ENCODE data around the gene ASXL2.

The ASXL2 gene

GRCh38 chr2:25736899-25737515 is 141.3 kb downstream of the ASXL2 start:
- TF ChIP-seq FOXK2 (IDR thresholded peaks at IDR 0.05) (no peak), NFRKB (IDR thresholded peaks at IDR 0.05) (no peak), CTBP1 (IDR thresholded peaks at IDR 0.05; ENCODE audit: borderline replicate concordance) (no peak), BHLHE40 (IDR thresholded peaks at IDR 0.05; ENCODE audit: borderline replicate concordance) (no peak), SUZ12 (IDR thresholded peaks at IDR 0.05) (no peak), L3MBTL2 (conservative IDR thresholded peaks at IDR 0.05) (no peak), ELF4 (IDR thresholded peaks at IDR 0.05) (no peak), SP1 (IDR thresholded peaks at IDR 0.05) (no peak)
- CTCF ChIA-PET: no interaction called here
- no peak for DNase-seq (ENCODE audit: extremely low spot score)
- POLR2A ChIA-PET: no interaction called here

GRCh38 chr2:25735835-25736234 is 142.5 kb downstream of the ASXL2 start:
- CTCF ChIA-PET: no interaction called here
- DNase-seq (ENCODE audit: extremely low spot score): no peak
- POLR2A ChIA-PET: no interaction called here

GRCh38 chr2:25728559-25728958 is 149.7 kb downstream of the ASXL2 start:
- ChIA-PET POLR2A (no interaction called here), CTCF (no interaction called here)
- TF ChIP-seq ELF4 (IDR thresholded peaks at IDR 0.05): no peak
- TF ChIP-seq L3MBTL2 (conservative IDR thresholded peaks at IDR 0.05): no peak
- TF ChIP-seq SP1 (IDR thresholded peaks at IDR 0.05): no peak
- TF ChIP-seq FOXM1 (IDR thresholded peaks at IDR 0.05; ENCODE audit: borderline replicate concordance): no peak
- no peak for TF ChIP-seq ZNF384 (IDR thresholded peaks at IDR 0.05)
- TF ChIP-seq ARNT (IDR thresholded peaks at IDR 0.05): no peak
- TF ChIP-seq NFRKB (IDR thresholded peaks at IDR 0.05): no peak
- TF ChIP-seq LEF1 (IDR thresholded peaks at IDR 0.05; ENCODE audit: borderline replicate concordance): no peak
- TF ChIP-seq TARDBP (IDR thresholded peaks at IDR 0.05): no peak
- TF ChIP-seq FOXK2 (IDR thresholded peaks at IDR 0.05): no peak
- no peak for TF ChIP-seq FOXA1 (IDR thresholded peaks at IDR 0.05)
- TF ChIP-seq SUZ12 (IDR thresholded peaks at IDR 0.05): no peak
- TF ChIP-seq HDGF (IDR thresholded peaks at IDR 0.05; ENCODE audit: borderline replicate concordance): no peak

More at GRCh38 chr2:25735835-25736234, 142.5 kb downstream of the ASXL2 start:
- no peak for TF ChIP-seq FOXM1 (IDR thresholded peaks at IDR 0.05; ENCODE audit: borderline replicate concordance)
- no peak for TF ChIP-seq NFRKB (IDR thresholded peaks at IDR 0.05)
- no peak for TF ChIP-seq PKNOX1 (IDR thresholded peaks at IDR 0.05)
- no peak for TF ChIP-seq CTBP1 (IDR thresholded peaks at IDR 0.05; ENCODE audit: borderline replicate concordance)
- TF ChIP-seq FOXA1 (IDR thresholded peaks at IDR 0.05): no peak
- no peak for TF ChIP-seq FOXK2 (IDR thresholded peaks at IDR 0.05)
- no peak for TF ChIP-seq ARNT (IDR thresholded peaks at IDR 0.05)
- TF ChIP-seq L3MBTL2 (conservative IDR thresholded peaks at IDR 0.05): no peak

GRCh38 chr2:25726522-25726921 is 151.8 kb downstream of the ASXL2 start:
- no peak for DNase-seq (ENCODE audit: extremely low spot score)
- ChIA-PET POLR2A (no interaction called here), CTCF (no interaction called here)
- no peak for TF ChIP-seq ZNF384 (IDR thresholded peaks at IDR 0.05)
- no peak for TF ChIP-seq FOXA1 (IDR thresholded peaks at IDR 0.05)
- no peak for TF ChIP-seq LEF1 (IDR thresholded peaks at IDR 0.05; ENCODE audit: borderline replicate concordance)
- no peak for TF ChIP-seq NFRKB (IDR thresholded peaks at IDR 0.05)
- no peak for TF ChIP-seq HDGF (IDR thresholded peaks at IDR 0.05; ENCODE audit: borderline replicate concordance)
- no peak for TF ChIP-seq ELF4 (IDR thresholded peaks at IDR 0.05)
- no peak for TF ChIP-seq CTBP1 (IDR thresholded peaks at IDR 0.05; ENCODE audit: borderline replicate concordance)

More at GRCh38 chr2:25728559-25728958, 149.7 kb downstream of the ASXL2 start:
- DNase-seq (ENCODE audit: extremely low spot score): no peak

- DNase-seq (ENCODE audit: extremely low spot score): no peak
- POLR2A ChIA-PET: no interaction called here
- TF ChIP-seq PKNOX1 (IDR thresholded peaks at IDR 0.05): no peak
- TF ChIP-seq TARDBP (IDR thresholded peaks at IDR 0.05): no peak
- no peak for TF ChIP-seq FOXM1 (IDR thresholded peaks at IDR 0.05; ENCODE audit: borderline replicate concordance)
- TF ChIP-seq NFRKB (IDR thresholded peaks at IDR 0.05): no peak
- TF ChIP-seq BHLHE40 (IDR thresholded peaks at IDR 0.05; ENCODE audit: borderline replicate concordance): no peak
- TF ChIP-seq LEF1 (IDR thresholded peaks at IDR 0.05; ENCODE audit: borderline replicate concordance): no peak
- CTCF ChIA-PET: no interaction called here
These were observed 152.4 kb downstream of the ASXL2 start for GRCh38 chr2:25725877-25726276.

GRCh38 chr2:25724756-25725155 is 153.5 kb downstream of the ASXL2 start:
- no peak for DNase-seq (ENCODE audit: extremely low spot score)
- TF ChIP-seq BHLHE40 (IDR thresholded peaks at IDR 0.05; ENCODE audit: borderline replicate concordance) (no peak), FOXK2 (IDR thresholded peaks at IDR 0.05) (no peak), SUZ12 (IDR thresholded peaks at IDR 0.05) (no peak), SP1 (IDR thresholded peaks at IDR 0.05) (no peak), NFRKB (IDR thresholded peaks at IDR 0.05) (no peak), CTBP1 (IDR thresholded peaks at IDR 0.05; ENCODE audit: borderline replicate concordance) (no peak), ELF4 (IDR thresholded peaks at IDR 0.05) (no peak), TARDBP (IDR thresholded peaks at IDR 0.05) (no peak), L3MBTL2 (conservative IDR thresholded peaks at IDR 0.05) (no peak), ARNT (IDR thresholded peaks at IDR 0.05) (no peak), FOXM1 (IDR thresholded peaks at IDR 0.05; ENCODE audit: borderline replicate concordance) (no peak), PKNOX1 (IDR thresholded peaks at IDR 0.05) (no peak)
- POLR2A ChIA-PET: no interaction called here

GRCh38 chr2:25722224-25722623 is 156.1 kb downstream of the ASXL2 start:
- POLR2A ChIA-PET: no interaction called here
- DNase-seq (ENCODE audit: extremely low spot score): no peak
- TF ChIP-seq LEF1 (IDR thresholded peaks at IDR 0.05; ENCODE audit: borderline replicate concordance): no peak
- TF ChIP-seq ELF4 (IDR thresholded peaks at IDR 0.05): no peak
- no peak for TF ChIP-seq SP1 (IDR thresholded peaks at IDR 0.05)
- TF ChIP-seq FOXM1 (IDR thresholded peaks at IDR 0.05; ENCODE audit: borderline replicate concordance): no peak
- no peak for TF ChIP-seq NFRKB (IDR thresholded peaks at IDR 0.05)
- TF ChIP-seq PKNOX1 (IDR thresholded peaks at IDR 0.05): no peak
- TF ChIP-seq HDGF (IDR thresholded peaks at IDR 0.05; ENCODE audit: borderline replicate concordance): no peak
- TF ChIP-seq FOXK2 (IDR thresholded peaks at IDR 0.05): no peak
- TF ChIP-seq ZNF384 (IDR thresholded peaks at IDR 0.05): no peak
- no peak for TF ChIP-seq L3MBTL2 (conservative IDR thresholded peaks at IDR 0.05)
- no peak for TF ChIP-seq SUZ12 (IDR thresholded peaks at IDR 0.05)
- no peak for TF ChIP-seq FOXA1 (IDR thresholded peaks at IDR 0.05)
- no peak for TF ChIP-seq ARNT (IDR thresholded peaks at IDR 0.05)
- TF ChIP-seq CTBP1 (IDR thresholded peaks at IDR 0.05; ENCODE audit: borderline replicate concordance): no peak
- TF ChIP-seq TARDBP (IDR thresholded peaks at IDR 0.05): no peak
- TF ChIP-seq BHLHE40 (IDR thresholded peaks at IDR 0.05; ENCODE audit: borderline replicate concordance): no peak
- CTCF ChIA-PET: no interaction called here

More at GRCh38 chr2:25724756-25725155, 153.5 kb downstream of the ASXL2 start:
- CTCF ChIA-PET: no interaction called here
